ENCODE measurements around the gene SYT2. TPM values are rescaled to one million over a fixed set of nuclear protein-coding genes. Genes with fewer than 3 reads are reported as not detected.
A peak's percentile ranks its signal among the peaks of the same experiment; 100 is the strongest.
"Not testable (repeated sequence)": the region's sequence is repeated elsewhere in the genome, so short reads cannot be mapped to it uniquely, and the experiment has no call there.

SYT2 gene
- total and polyA plus RNA-seq, 9 of the 15 experiments (the other 6 are each of a cell fraction or from before 2014, with no cell fraction given): not detected

DNA sequence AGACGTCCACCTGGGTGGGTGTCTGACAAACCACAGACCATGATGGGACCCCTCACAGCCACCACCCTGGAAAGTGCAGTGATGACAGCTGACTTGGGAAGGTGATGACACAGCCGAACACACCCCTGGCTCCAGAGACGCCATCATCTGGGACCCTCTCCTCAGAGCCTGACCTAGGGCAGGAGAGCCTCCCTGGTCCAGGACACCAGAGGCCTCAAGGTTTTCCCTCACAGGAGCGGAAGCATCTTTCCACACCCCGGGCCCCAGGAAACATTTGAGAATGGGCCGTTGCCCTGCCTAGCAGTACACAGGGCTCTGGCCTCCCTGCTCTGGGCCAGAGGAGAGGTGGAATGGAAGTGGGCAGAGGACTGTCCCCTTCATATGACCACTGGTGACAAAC, 79.7 kb downstream of the SYT2 start:
- TF ChIP-seq TOE1 (IDR thresholded peaks at IDR 0.05; ENCODE audit: borderline replicate concordance) (no peak), TOE1 (CRISPR knock-in tag; IDR thresholded peaks at IDR 0.05; ENCODE audit: borderline replicate concordance, low read depth) (no peak), ZNF212 (CRISPR knock-in tag; IDR thresholded peaks at IDR 0.05) (no peak), RBM34 (IDR thresholded peaks at IDR 0.05; ENCODE audit: borderline replicate concordance, insufficient read depth, low read length) (no peak), KDM4B (IDR thresholded peaks at IDR 0.05; ENCODE audit: borderline replicate concordance in 2 of 2, low read depth in 1 of 2) (no peak)
- H2AFZ ChIP-seq (ENCODE audit: low read depth, low read length): no peak overlapping the region
- peaks cover 7 to 64% of the 10 kb centered on the region in 2 experiments; a peak in 4 of 5 replicates for H3K27me3 ChIP-seq (ENCODE audit: control insufficient read depth in 2 of 2, insufficient read depth in 2 of 2, low read length in 2 of 2)
- ATAC-seq: 0 out of 3 replicates have a peak, but pooled peaks have one; percentile 13
- POLR2A ChIA-PET: no interaction called here
- no peak overlapping the region for H3K9ac ChIP-seq (ENCODE audit: insufficient read depth in 1 of 2, low read depth in 2 of 2, low read length in 2 of 2)
- no peak for DNase-seq (ENCODE audit: extremely low read depth in 1 of 4, low spot score in 3 of 4)
- in situ Hi-C loops (cut with MboI) (no loop called here), intact Hi-C loops (cut with micrococcal nuclease) (no loop called here)
- WGBS (ENCODE audit: insufficient coverage, low coverage, missing lambda C conversion rate): under 1% methylated on average over 6 of the region's 6 CpGs
- peaks cover 0 to 2% of the 10 kb centered on the region in 2 experiments; a peak in 2 of 5 replicates for H3K4me1 ChIP-seq (replicated peaks in 1 of 2; ENCODE audit: control insufficient read depth in 2 of 2, insufficient read depth in 2 of 2, low read length in 2 of 2)
- no peaks in the 10 kb centered on the region for H3K36me3 ChIP-seq (ENCODE audit: control insufficient read depth, insufficient read depth, low read length)
- no peak overlapping the region for H3K4me3 ChIP-seq
- CTCF ChIA-PET (ENCODE audit: low intra/inter-chr PET ratio): no interaction called here
- no peak for FAIRE-seq
- H3K4me2 ChIP-seq (ENCODE audit: insufficient read depth, low read length): no peak overlapping the region
- BruUV-seq (replicated peaks): no TSS peak
- H3K9me1 ChIP-seq (ENCODE audit: control insufficient read depth, insufficient read depth, low read length): no peaks in the 10 kb centered on the region
- no peaks in the 10 kb centered on the region for H3K79me2 ChIP-seq (ENCODE audit: control insufficient read depth, insufficient read depth, low read length)
- H3K9me3 ChIP-seq (replicated peaks; ENCODE audit: control insufficient read depth, insufficient read depth, low read depth, low read length): no peaks in the 10 kb centered on the region
- H4K20me1 ChIP-seq (replicated peaks; ENCODE audit: control insufficient read depth, insufficient read depth, low read length): peaks cover 4% of the 10 kb centered on the region
- no peak overlapping the region for H3K27ac ChIP-seq (ENCODE audit: extremely low read depth, low read depth, low read length)

- POLR2A ChIA-PET; H3K36me3 ChIP-seq (ENCODE audit: control insufficient read depth, insufficient read depth, low read length); H3K4me1 ChIP-seq (replicated peaks in 1 of 2; ENCODE audit: control insufficient read depth in 2 of 2, insufficient read depth in 2 of 2, low read length in 2 of 2); H3K9me3 ChIP-seq (replicated peaks; ENCODE audit: control insufficient read depth, insufficient read depth, low read depth, low read length); H3K9me1 ChIP-seq (ENCODE audit: control insufficient read depth, insufficient read depth, low read length); H2AFZ ChIP-seq (ENCODE audit: low read depth, low read length); H3K4me2 ChIP-seq (ENCODE audit: insufficient read depth, low read length); H4K20me1 ChIP-seq (replicated peaks; ENCODE audit: control insufficient read depth, insufficient read depth, low read length); intact Hi-C loops (cut with micrococcal nuclease); H3K9ac ChIP-seq (ENCODE audit: insufficient read depth in 1 of 2, low read depth in 2 of 2, low read length in 2 of 2); H3K27ac ChIP-seq (ENCODE audit: extremely low read depth, low read depth, low read length); ATAC-seq; H3K4me3 ChIP-seq; H3K79me2 ChIP-seq (ENCODE audit: control insufficient read depth, insufficient read depth, low read length); CTCF ChIA-PET (ENCODE audit: low intra/inter-chr PET ratio); BruUV-seq (replicated peaks); FAIRE-seq; DNase-seq (ENCODE audit: extremely low read depth in 1 of 4, low spot score in 3 of 4); in situ Hi-C loops (cut with MboI): not testable (repeated sequence)
- peaks cover 7 to 60% of the 10 kb centered on the region in 2 experiments; a peak in 4 of 5 replicates for H3K27me3 ChIP-seq (ENCODE audit: control insufficient read depth in 2 of 2, insufficient read depth in 2 of 2, low read length in 2 of 2)
- WGBS (ENCODE audit: insufficient coverage, low coverage, missing lambda C conversion rate): 3% methylated on average over 6 of the region's 6 CpGs
Observed at GRCh38 chr1:202630096-202630495, 80.2 kb downstream of the SYT2 start.

DNA sequence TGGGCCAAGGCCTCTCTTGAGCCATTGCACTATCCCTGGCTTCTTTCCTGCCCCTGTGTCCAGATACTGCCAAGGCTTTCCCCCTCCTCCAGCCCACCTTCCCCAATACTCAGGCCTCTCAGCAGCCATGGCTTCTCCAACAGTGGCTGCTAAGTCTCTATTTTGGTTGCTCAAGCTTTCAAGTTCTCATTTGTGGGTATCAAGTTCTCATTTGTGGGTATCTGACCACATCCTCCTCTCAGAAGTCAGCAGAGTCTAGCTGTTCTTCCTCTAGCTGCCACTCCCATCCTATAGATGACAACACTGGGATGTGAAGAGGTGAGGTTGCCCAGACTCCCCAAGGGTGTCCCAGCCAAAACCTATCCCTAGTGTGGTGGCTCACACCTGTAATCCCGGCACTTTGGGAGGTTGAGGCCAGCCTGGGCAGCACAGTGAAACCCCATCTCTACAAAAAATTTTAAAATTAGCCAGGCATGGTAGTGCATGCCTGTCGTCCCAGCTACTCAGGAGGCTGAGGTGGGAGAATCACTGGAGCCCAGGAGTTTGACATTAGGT, 80.9 kb downstream of the SYT2 start:
- H3K9ac ChIP-seq (ENCODE audit: insufficient read depth in 1 of 2, low read depth in 2 of 2, low read length in 2 of 2); H3K27ac ChIP-seq (ENCODE audit: extremely low read depth, low read depth, low read length); BruUV-seq (replicated peaks); FAIRE-seq; H3K4me1 ChIP-seq (replicated peaks in 1 of 2; ENCODE audit: control insufficient read depth in 2 of 2, insufficient read depth in 2 of 2, low read length in 2 of 2); H3K4me2 ChIP-seq (ENCODE audit: insufficient read depth, low read length); H3K79me2 ChIP-seq (ENCODE audit: control insufficient read depth, insufficient read depth, low read length); DNase-seq (ENCODE audit: extremely low read depth in 1 of 4, low spot score in 3 of 4); H3K36me3 ChIP-seq (ENCODE audit: control insufficient read depth, insufficient read depth, low read length); H3K9me1 ChIP-seq (ENCODE audit: control insufficient read depth, insufficient read depth, low read length); H3K4me3 ChIP-seq; ATAC-seq; intact Hi-C loops (cut with micrococcal nuclease); H4K20me1 ChIP-seq (replicated peaks; ENCODE audit: control insufficient read depth, insufficient read depth, low read length); H3K9me3 ChIP-seq (replicated peaks; ENCODE audit: control insufficient read depth, insufficient read depth, low read depth, low read length); CTCF ChIA-PET (ENCODE audit: low intra/inter-chr PET ratio); H2AFZ ChIP-seq (ENCODE audit: low read depth, low read length): not testable (repeated sequence)
- in situ Hi-C loops (cut with MboI): loop anchor here (10.0 kb wide), 1 partner anchor 925 kb away; no protein-coding TSS in a partner anchor
- POLR2A ChIA-PET: interaction anchor here (0.6 kb wide), 1 partner anchor 174 kb away, joined by 3 read pairs; no protein-coding TSS in a partner anchor
- 0% methylated on average over 2 of the region's 2 CpGs for WGBS (ENCODE audit: insufficient coverage, low coverage, missing lambda C conversion rate)
- peaks cover 7 to 59% of the 10 kb centered on the region in 2 experiments; a peak in 4 of 5 replicates for H3K27me3 ChIP-seq (ENCODE audit: control insufficient read depth in 2 of 2, insufficient read depth in 2 of 2, low read length in 2 of 2)
